IPS DF 19.7 (cell line): ENCODE results near the gene SORT1.

Experiments used
- DNase-seq: peaks from one replicate; pipeline ENCODE4 v3.0.0-alpha.2; 2013; ENCODE audit warnings: low read depth, low spot score

Gene SORT1

DNA sequence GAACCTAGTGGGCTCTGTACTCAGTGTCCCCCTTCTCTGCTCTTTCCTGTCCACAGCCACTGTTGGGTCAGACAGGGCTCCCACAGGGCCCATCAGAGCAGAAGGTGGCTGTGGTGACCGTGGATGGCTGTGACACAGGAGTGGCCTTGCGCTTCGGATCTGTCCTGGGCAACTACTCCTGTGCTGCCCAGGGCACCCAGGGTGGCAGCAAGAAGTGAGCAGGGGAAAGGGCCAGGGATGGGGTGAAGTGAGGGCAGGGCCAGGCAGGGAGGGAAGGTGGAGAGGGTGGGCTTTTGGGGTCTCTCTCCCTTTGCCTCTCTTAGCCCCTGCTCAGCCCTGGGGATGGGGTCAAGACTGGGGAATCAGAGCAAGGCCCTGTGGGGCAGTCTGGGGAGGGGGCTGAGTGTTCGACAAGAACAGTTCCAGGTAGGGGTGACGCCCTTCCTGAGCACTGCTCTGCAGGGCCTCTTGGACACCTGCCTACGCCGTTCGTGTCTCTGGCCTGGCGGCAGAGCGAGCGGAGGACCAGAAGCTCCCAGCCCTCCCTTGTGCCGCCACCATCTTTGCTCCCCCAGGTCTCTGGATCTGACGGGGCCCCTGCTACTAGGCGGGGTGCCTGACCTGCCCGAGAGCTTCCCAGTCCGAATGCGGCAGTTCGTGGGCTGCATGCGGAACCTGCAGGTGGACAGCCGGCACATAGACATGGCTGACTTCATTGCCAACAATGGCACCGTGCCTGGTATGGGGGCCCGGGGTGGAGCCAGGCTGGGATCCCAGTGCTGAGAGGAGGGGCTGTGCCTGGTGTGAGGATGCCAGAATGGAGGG lies 135.3 kb downstream of the SORT1 start:
- DNase-seq, result no peak

DNA sequence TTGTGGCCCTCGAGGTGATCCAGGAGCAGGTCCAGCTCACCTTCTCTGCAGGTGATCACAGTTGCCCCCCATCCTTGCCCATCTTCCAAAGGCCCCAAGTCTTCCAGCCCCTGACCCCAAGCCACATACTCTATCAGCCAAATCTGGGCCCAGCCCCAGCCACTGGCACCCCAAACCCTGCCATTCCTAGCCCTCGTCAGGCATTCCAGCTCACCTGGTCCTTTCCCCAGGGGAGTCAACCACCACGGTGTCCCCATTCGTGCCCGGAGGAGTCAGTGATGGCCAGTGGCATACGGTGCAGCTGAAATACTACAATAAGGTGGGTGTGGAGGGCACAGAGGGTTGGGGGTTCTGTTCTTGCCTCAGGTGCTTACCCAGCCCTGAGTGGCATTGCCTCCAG lies 136.1 kb downstream of the SORT1 start:
- DNase-seq, result no peak

DNA sequence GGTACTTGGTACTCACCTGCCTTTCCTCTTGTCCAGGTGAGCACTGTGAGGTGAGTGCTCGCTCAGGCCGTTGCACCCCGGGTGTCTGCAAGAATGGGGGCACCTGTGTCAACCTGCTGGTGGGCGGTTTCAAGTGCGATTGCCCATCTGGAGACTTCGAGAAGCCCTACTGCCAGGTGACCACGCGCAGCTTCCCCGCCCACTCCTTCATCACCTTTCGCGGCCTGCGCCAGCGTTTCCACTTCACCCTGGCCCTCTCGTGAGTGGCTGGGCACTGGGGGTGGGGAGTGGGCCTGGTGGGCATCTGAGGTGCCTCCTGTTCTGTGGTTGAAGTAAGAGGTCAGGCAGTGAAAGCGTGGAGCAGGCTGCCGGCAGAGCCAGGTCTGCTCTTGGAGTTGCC lies 136.7 kb downstream of the SORT1 start:
- no peak for DNase-seq

DNA sequence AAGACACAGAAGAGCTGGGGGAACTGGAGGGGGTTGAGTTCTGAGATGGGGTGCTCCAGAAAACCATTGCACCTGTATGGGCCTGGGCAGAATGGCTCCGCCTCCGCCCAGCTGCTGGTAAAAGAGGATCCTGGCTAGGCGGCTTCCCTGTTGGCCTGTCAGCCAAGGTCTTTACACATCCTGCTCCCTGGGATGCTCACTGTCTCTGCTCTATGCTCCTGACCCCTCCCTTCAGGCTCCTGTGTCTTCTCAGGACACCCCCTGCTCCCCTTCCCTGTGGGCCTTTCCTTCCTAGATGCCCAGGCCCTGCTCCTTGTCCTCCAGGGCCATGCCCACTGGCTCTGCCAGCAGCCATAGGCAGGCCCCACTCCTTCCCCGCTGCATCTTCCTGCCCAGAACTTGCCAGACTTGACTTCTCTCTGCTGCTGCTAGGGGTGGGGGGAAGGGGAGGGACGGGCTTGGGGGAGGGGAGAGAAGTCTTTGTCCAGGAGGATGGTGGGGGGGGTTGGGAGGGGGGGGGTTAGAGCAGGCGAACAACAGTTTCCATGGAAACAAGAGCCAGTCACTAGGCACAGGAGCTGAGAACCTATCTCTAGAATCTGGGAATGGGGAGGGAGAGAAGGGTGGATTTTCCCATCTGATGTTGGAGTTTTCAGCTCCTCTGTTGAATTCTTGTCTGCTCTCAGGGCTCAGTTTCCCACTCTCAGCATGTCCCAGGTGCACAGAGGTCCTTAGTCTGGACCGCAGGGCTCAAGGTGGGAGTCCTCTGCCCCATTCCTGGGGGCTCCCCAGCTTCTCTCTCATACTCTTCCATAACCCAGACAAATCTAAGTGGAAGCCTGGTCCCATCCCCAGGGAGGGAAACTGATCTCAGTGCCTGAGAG lies 137.8 kb downstream of the SORT1 start:
- no peak for DNase-seq
